ENCODE results near the gene CAMK1D. TPM values are rescaled to one million over a fixed set of nuclear protein-coding genes. Genes with fewer than 3 reads are reported as not detected.

CAMK1D gene
- total RNA-seq, 2 experiments from 2014 or later, result 19.0 to 25.6 TPM

DNA sequence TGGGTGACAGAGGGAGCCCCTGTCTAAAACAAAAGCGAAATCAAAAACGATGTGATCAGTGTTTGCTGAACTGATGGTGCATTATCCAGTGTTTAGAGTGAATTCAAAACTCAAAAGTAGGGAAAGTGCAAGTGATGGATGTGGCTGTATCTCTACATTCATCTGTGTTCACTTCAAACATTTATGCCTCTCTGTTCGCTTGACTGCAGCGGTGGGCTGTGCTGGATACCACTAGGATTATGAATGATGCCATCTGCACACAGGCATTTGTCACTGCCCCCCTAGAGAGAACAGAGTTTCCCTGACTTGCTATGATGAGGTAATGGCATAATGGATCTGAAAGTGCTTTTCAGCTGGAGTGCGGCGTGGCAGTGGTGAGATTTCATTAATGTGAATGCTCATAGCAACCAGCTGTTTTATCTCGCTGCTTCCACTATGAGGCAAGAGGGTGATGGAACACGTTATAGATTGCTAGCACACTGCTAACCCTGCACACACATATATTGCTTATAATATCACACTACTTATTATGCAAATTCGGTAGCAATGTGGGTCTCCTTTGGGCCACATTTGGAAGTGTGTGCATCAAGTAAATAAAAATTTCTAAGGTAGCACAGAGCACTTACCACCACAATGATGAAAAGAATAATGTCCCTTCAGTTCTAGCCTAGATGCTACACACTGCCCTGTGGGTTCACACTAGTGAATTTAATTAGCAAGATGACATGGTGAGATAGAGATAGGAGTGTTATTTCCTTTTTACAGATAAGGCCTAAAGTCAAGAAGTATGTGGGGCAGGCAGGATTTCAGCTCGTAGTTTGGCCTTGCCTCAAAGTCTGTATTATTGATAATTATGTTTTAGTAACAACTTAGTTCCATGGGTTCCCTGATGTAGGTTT lies 164.7 kb downstream of the CAMK1D start:
- H3K79me2 ChIP-seq (ENCODE audit: insufficient read depth, low read depth, low read length), result no peaks in the 10 kb centered on the region
- no peak overlapping the region for H3K4me2 ChIP-seq (ENCODE audit: low read length)
- H3K27ac ChIP-seq (ENCODE audit: low read depth, low read length, poor library complexity, severe bottlenecking), result no peak overlapping the region
- no peak for DNase-seq (ENCODE audit: low spot score)
- no TSS peak for BruUV-seq (replicated peaks)
- ChIA-PET POLR2A (no interaction called here), CTCF (ENCODE audit: unreplicated experiment) (no interaction called here)
- H3K4me1 ChIP-seq (ENCODE audit: insufficient read depth, low read length, poor library complexity, severe bottlenecking), result no peaks in the 10 kb centered on the region
- H3K9me2 ChIP-seq (ENCODE audit: insufficient read depth, low read length), result no peaks in the 10 kb centered on the region
- intact Hi-C loops (cut with micrococcal nuclease; ENCODE audit: unreplicated experiment), result no loop called here
- no peak for TF ChIP-seq EZH2phosphoT487 (IDR thresholded peaks at IDR 0.05; ENCODE audit: borderline replicate concordance, low read depth, low read length)
- TF ChIP-seq, protein P1, sequence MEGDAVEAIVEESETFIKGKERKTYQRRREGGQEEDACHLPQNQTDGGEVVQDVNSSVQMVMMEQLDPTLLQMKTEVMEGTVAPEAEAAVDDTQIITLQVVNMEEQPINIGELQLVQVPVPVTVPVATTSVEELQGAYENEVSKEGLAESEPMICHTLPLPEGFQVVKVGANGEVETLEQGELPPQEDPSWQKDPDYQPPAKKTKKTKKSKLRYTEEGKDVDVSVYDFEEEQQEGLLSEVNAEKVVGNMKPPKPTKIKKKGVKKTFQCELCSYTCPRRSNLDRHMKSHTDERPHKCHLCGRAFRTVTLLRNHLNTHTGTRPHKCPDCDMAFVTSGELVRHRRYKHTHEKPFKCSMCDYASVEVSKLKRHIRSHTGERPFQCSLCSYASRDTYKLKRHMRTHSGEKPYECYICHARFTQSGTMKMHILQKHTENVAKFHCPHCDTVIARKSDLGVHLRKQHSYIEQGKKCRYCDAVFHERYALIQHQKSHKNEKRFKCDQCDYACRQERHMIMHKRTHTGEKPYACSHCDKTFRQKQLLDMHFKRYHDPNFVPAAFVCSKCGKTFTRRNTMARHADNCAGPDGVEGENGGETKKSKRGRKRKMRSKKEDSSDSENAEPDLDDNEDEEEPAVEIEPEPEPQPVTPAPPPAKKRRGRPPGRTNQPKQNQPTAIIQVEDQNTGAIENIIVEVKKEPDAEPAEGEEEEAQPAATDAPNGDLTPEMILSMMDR (conservative IDR thresholded peaks at IDR 0.05; ENCODE audit: low read length), result no peak
- H3K36me3 ChIP-seq (ENCODE audit: insufficient read depth, low read length), result no peaks in the 10 kb centered on the region
- no peak overlapping the region for H3K4me3 ChIP-seq (ENCODE audit: low read depth, low read length, poor library complexity, severe bottlenecking)
- 0 out of 2 replicates have a peak, but pooled peaks cover 4% of the 10 kb centered on the region for H4K20me1 ChIP-seq (ENCODE audit: insufficient read depth, low read length)
- no peaks in the 10 kb centered on the region for H3K9me3 ChIP-seq (ENCODE audit: low read length)
- H2AFZ ChIP-seq (ENCODE audit: low read length), result no peak overlapping the region

GRCh38 chr10:12518024-12518423 lies 168.7 kb downstream of the CAMK1D start:
- intact Hi-C loops (cut with micrococcal nuclease; ENCODE audit: unreplicated experiment), result no loop called here
- CTCF ChIA-PET (ENCODE audit: unreplicated experiment), result no interaction called here
- Histone ChIP-seq H4K20me1 (ENCODE audit: insufficient read depth, low read length) (no peaks in the 10 kb centered on the region), H3K36me3 (ENCODE audit: insufficient read depth, low read length) (no peaks in the 10 kb centered on the region), H3K9me3 (ENCODE audit: low read length) (peaks cover 10% of the 10 kb centered on the region; the same call in 1 of the 2 replicates), H3K79me2 (ENCODE audit: insufficient read depth, low read depth, low read length) (no peaks in the 10 kb centered on the region), H2AFZ (ENCODE audit: low read length) (no peak overlapping the region), H3K27ac (ENCODE audit: low read depth, low read length, poor library complexity, severe bottlenecking) (no peak overlapping the region), H3K4me1 (ENCODE audit: insufficient read depth, low read length, poor library complexity, severe bottlenecking) (no peaks in the 10 kb centered on the region), H3K9me2 (ENCODE audit: insufficient read depth, low read length) (no peaks in the 10 kb centered on the region), H3K4me2 (ENCODE audit: low read length) (no peak overlapping the region), H3K4me3 (ENCODE audit: low read depth, low read length, poor library complexity, severe bottlenecking) (no peak overlapping the region)
- BruUV-seq (replicated peaks), result no TSS peak
- TF ChIP-seq, protein P1 (conservative IDR thresholded peaks at IDR 0.05; ENCODE audit: low read length), result no peak
- no peak for TF ChIP-seq EZH2phosphoT487 (IDR thresholded peaks at IDR 0.05; ENCODE audit: borderline replicate concordance, low read depth, low read length)
- POLR2A ChIA-PET, result no interaction called here
- DNase-seq (ENCODE audit: low spot score), result no peak

- H3K9me3 ChIP-seq (ENCODE audit: low read length), result peaks cover 19% of the 10 kb centered on the region
- no peak overlapping the region for H2AFZ ChIP-seq (ENCODE audit: low read length)
- H3K36me3 ChIP-seq (ENCODE audit: insufficient read depth, low read length), result no peaks in the 10 kb centered on the region
- no peaks in the 10 kb centered on the region for H3K79me2 ChIP-seq (ENCODE audit: insufficient read depth, low read depth, low read length)
- H3K4me2 ChIP-seq (ENCODE audit: low read length), result no peak overlapping the region
- CTCF ChIA-PET (ENCODE audit: unreplicated experiment), result no interaction called here
- BruUV-seq (replicated peaks), result no TSS peak
- no peak for DNase-seq (ENCODE audit: low spot score)
- H3K4me1 ChIP-seq (ENCODE audit: insufficient read depth, low read length, poor library complexity, severe bottlenecking), result no peaks in the 10 kb centered on the region
- H3K4me3 ChIP-seq (ENCODE audit: low read depth, low read length, poor library complexity, severe bottlenecking), result no peak overlapping the region
- POLR2A ChIA-PET, result no interaction called here
- H3K9me2 ChIP-seq (ENCODE audit: insufficient read depth, low read length), result no peaks in the 10 kb centered on the region
- intact Hi-C loops (cut with micrococcal nuclease; ENCODE audit: unreplicated experiment), result no loop called here
- no peak for TF ChIP-seq EZH2phosphoT487 (IDR thresholded peaks at IDR 0.05; ENCODE audit: borderline replicate concordance, low read depth, low read length)
- TF ChIP-seq, protein P1 (conservative IDR thresholded peaks at IDR 0.05; ENCODE audit: low read length), result no peak
- no peaks in the 10 kb centered on the region for H4K20me1 ChIP-seq (ENCODE audit: insufficient read depth, low read length)
- H3K27ac ChIP-seq (ENCODE audit: low read depth, low read length, poor library complexity, severe bottlenecking), result no peak overlapping the region
Observed at GRCh38 chr10:12521423-12521822, 172.1 kb downstream of the CAMK1D start.

All from OCI-LY7 (cell line).